Stomach (tissue), 4 donors: ENCODE measurements around the gene NRROS.

Source experiments
- CTCF ChIP-seq, 7 experiments: fragments of 450-650 bp in 4 of 7; fragments of 200-600 bp in 3 of 7; sonication (generic) in 3 of 7; IDR thresholded peaks; one replicate each; pipeline ENCODE4 v1.5.1; 2016 to 2019; ENCODE audit warnings: antibody characterized with exemption in 7 of 7, control low read depth in 2 of 7, mild to moderate bottlenecking in 1 of 7
- EP300 ChIP-seq: sonication (generic); formaldehyde crosslinking; IDR thresholded peaks from one replicate; pipeline ENCODE4 v1.6.1; 2017; ENCODE audit warnings: antibody characterized with exemption

- TF ChIP-seq CTCF (IDR thresholded peaks at IDR 0.05) (no peak), EP300 (no peak)
Measured at GRCh38 chr3:196673632-196674031, 34.1 kb downstream of the NRROS start.
